Karpas-422 (cell line): ENCODE data around the gene RBM43. TPM values are rescaled to one million over a fixed set of nuclear protein-coding genes. Genes with fewer than 3 reads are reported as not detected.
"Not testable (repeated sequence)": the region's sequence is repeated elsewhere in the genome, so short reads cannot be mapped to it uniquely, and the experiment has no call there.

Source experiments
- DNase-seq: peaks from one replicate; pipeline ENCODE4 v3.0.0-alpha.2; 2015
- H2AFZ ChIP-seq: fragments of 200-600 bp; sonication (generic); 2 replicates; pipeline ENCODE4 v1.6.1; 2014; ENCODE audit warnings: antibody characterized with exemption, low read length, mixed read lengths
- H3K27ac ChIP-seq: fragments of 200-600 bp; sonication (generic); 2 replicates; pipeline ENCODE4 v1.5.1; 2014; ENCODE audit warnings: mild to moderate bottlenecking, low read length, moderate library complexity
- H3K27me3 ChIP-seq: fragments of 200-600 bp; sonication (generic); 2 replicates; pipeline ENCODE4 v1.6.1; 2014; ENCODE audit warnings: low read length, mixed read lengths
- H3K36me3 ChIP-seq: fragments of 200-600 bp; sonication (generic); 2 replicates; pipeline ENCODE4 v1.6.1; 2014; ENCODE audit warnings: low read length, mixed read lengths; ENCODE audit not compliant: insufficient read depth
- H3K4me1 ChIP-seq: fragments of 200-600 bp; sonication (generic); 2 replicates; pipeline ENCODE4 v1.6.1; 2014; ENCODE audit warnings: mild to moderate bottlenecking, low read length, mixed read lengths
- H3K4me2 ChIP-seq: fragments of 200-600 bp; sonication (generic); 2 replicates; pipeline ENCODE4 v1.6.1; 2014; ENCODE audit warnings: low read length, low read depth, mild to moderate bottlenecking; ENCODE audit not compliant: poor library complexity, severe bottlenecking
- H3K4me3 ChIP-seq: fragments of 200-600 bp; sonication (generic); 2 replicates; pipeline ENCODE4 v1.5.1; 2014; ENCODE audit warnings: mild to moderate bottlenecking, antibody characterized with exemption, low read length, mixed read lengths
- H3K79me2 ChIP-seq: fragments of 200-600 bp; sonication (generic); 2 replicates; pipeline ENCODE4 v1.6.1; 2014; ENCODE audit warnings: mild to moderate bottlenecking, low read length, mixed read lengths
- H3K9ac ChIP-seq: fragments of 200-600 bp; sonication (generic); 2 replicates; pipeline ENCODE4 v1.6.0; 2014; ENCODE audit warnings: low read length
- H3K9me2 ChIP-seq: fragments of 200-600 bp; sonication (generic), shearing (Covaris generic); replicated peaks from 2 replicates; pipeline ENCODE4 v1.6.0; 2014; ENCODE audit warnings: mild to moderate bottlenecking, low read length, moderate library complexity; ENCODE audit not compliant: insufficient read depth
- H3K9me3 ChIP-seq: fragments of 300-700, 200-600 bp; sonication (generic); 2 replicates; pipeline ENCODE4 v1.6.1; 2014; ENCODE audit warnings: low read length, mixed read lengths
- H4K20me1 ChIP-seq: fragments of 200-600 bp; sonication (generic); 2 replicates; pipeline ENCODE4 v1.6.1; 2014; ENCODE audit warnings: mild to moderate bottlenecking, antibody characterized with exemption, low read length, low read depth; ENCODE audit not compliant: insufficient read depth
- total RNA-seq: library from RNA; depleted of rRNA; stranded (reverse); fragments of >200 nt; shearing (Covaris generic); gene quantifications from 2 replicates; pipeline ENCODE4 v1.2.3, GENCODE V29; 2014; ENCODE audit warnings: low replicate concordance

RBM43 gene
- total RNA-seq, 1 experiment from 2014 or later, result 4.5 TPM

GRCh38 chr2:151233288-151233687, 28.4 kb downstream of the RBM43 start:
- not testable (repeated sequence) for H3K4me2 ChIP-seq, H2AFZ ChIP-seq, H3K9me2 ChIP-seq, H3K27me3 ChIP-seq, H3K79me2 ChIP-seq, DNase-seq, H3K27ac ChIP-seq, H3K36me3 ChIP-seq, H4K20me1 ChIP-seq, H3K9me3 ChIP-seq, H3K4me3 ChIP-seq, H3K4me1 ChIP-seq, H3K9ac ChIP-seq

GRCh38 chr2:151230627-151231140, 31.0 kb downstream of the RBM43 start:
- no peaks in the 10 kb centered on the region for H3K36me3 ChIP-seq
- H3K27me3 ChIP-seq, result no peaks in the 10 kb centered on the region
- H3K4me3 ChIP-seq, result no peak overlapping the region
- no peak for DNase-seq
- no peaks in the 10 kb centered on the region for H3K4me1 ChIP-seq
- H4K20me1 ChIP-seq, result no peaks in the 10 kb centered on the region
- no peak overlapping the region for H2AFZ ChIP-seq
- no peak overlapping the region for H3K4me2 ChIP-seq
- no peak overlapping the region for H3K27ac ChIP-seq
- H3K9me2 ChIP-seq, result no peaks in the 10 kb centered on the region
- no peaks in the 10 kb centered on the region for H3K9me3 ChIP-seq
- no peaks in the 10 kb centered on the region for H3K79me2 ChIP-seq
- H3K9ac ChIP-seq, result no peak overlapping the region

GRCh38 chr2:151228847-151229512, 32.7 kb downstream of the RBM43 start:
- Histone ChIP-seq H3K27me3 (no peaks in the 10 kb centered on the region), H3K27ac (no peak overlapping the region), H2AFZ (no peak overlapping the region), H3K4me1 (no peaks in the 10 kb centered on the region), H3K9ac (no peak overlapping the region), H3K79me2 (no peaks in the 10 kb centered on the region), H4K20me1 (no peaks in the 10 kb centered on the region), H3K4me2 (no peak overlapping the region), H3K4me3 (no peak overlapping the region), H3K36me3 (no peaks in the 10 kb centered on the region), H3K9me2 (no peaks in the 10 kb centered on the region), H3K9me3 (no peaks in the 10 kb centered on the region)
- no peak for DNase-seq

- H3K9ac ChIP-seq, result no peak overlapping the region
- no peak overlapping the region for H3K4me3 ChIP-seq
- no peaks in the 10 kb centered on the region for H4K20me1 ChIP-seq
- DNase-seq, result no peak
- H3K36me3 ChIP-seq, result no peaks in the 10 kb centered on the region
- no peaks in the 10 kb centered on the region for H3K27me3 ChIP-seq
- no peak overlapping the region for H2AFZ ChIP-seq
- no peak overlapping the region for H3K27ac ChIP-seq
- H3K9me3 ChIP-seq, result no peaks in the 10 kb centered on the region
- no peaks in the 10 kb centered on the region for H3K4me1 ChIP-seq
- no peak overlapping the region for H3K4me2 ChIP-seq
- H3K79me2 ChIP-seq, result no peaks in the 10 kb centered on the region
- no peaks in the 10 kb centered on the region for H3K9me2 ChIP-seq
These were observed 44.3 kb downstream of the RBM43 start for GRCh38 chr2:151217343-151217742.

- Histone ChIP-seq H3K27me3 (no peaks in the 10 kb centered on the region), H3K9me3 (no peaks in the 10 kb centered on the region), H3K4me3 (no peak overlapping the region), H3K27ac (no peak overlapping the region), H3K36me3 (no peaks in the 10 kb centered on the region), H3K4me1 (no peaks in the 10 kb centered on the region), H4K20me1 (no peaks in the 10 kb centered on the region), H3K9ac (no peak overlapping the region), H2AFZ (no peak overlapping the region), H3K9me2 (no peaks in the 10 kb centered on the region), H3K4me2 (no peak overlapping the region), H3K79me2 (no peaks in the 10 kb centered on the region)
- DNase-seq, result no peak
These were observed 54.6 kb downstream of the RBM43 start for GRCh38 chr2:151207100-151207499.

GRCh38 chr2:151206446-151206968, 55.2 kb downstream of the RBM43 start:
- Histone ChIP-seq H4K20me1 (no peaks in the 10 kb centered on the region), H3K4me1 (no peaks in the 10 kb centered on the region), H3K9me3 (no peaks in the 10 kb centered on the region), H3K9me2 (no peaks in the 10 kb centered on the region), H3K4me2 (no peak overlapping the region), H3K36me3 (no peaks in the 10 kb centered on the region), H3K27ac (no peak overlapping the region), H2AFZ (no peak overlapping the region), H3K4me3 (no peak overlapping the region), H3K79me2 (no peaks in the 10 kb centered on the region), H3K27me3 (no peaks in the 10 kb centered on the region), H3K9ac (no peak overlapping the region)
- DNase-seq, result no peak

GRCh38 chr2:151205571-151205970, 56.1 kb downstream of the RBM43 start:
- Histone ChIP-seq H3K9ac (no peak overlapping the region), H3K9me2 (no peaks in the 10 kb centered on the region), H3K27ac (no peak overlapping the region), H3K4me2 (no peak overlapping the region), H2AFZ (no peak overlapping the region), H3K27me3 (no peaks in the 10 kb centered on the region), H3K4me3 (no peak overlapping the region), H3K36me3 (no peaks in the 10 kb centered on the region), H3K9me3 (no peaks in the 10 kb centered on the region), H4K20me1 (no peaks in the 10 kb centered on the region), H3K79me2 (no peaks in the 10 kb centered on the region), H3K4me1 (no peaks in the 10 kb centered on the region)
- DNase-seq, result no peak

GRCh38 chr2:151204756-151205155, 56.9 kb downstream of the RBM43 start:
- H2AFZ ChIP-seq, result no peak overlapping the region
- H3K9me2 ChIP-seq, result no peaks in the 10 kb centered on the region
- no peak overlapping the region for H3K27ac ChIP-seq
- no peak overlapping the region for H3K9ac ChIP-seq
- no peaks in the 10 kb centered on the region for H4K20me1 ChIP-seq
- H3K4me3 ChIP-seq, result no peak overlapping the region
- H3K36me3 ChIP-seq, result no peaks in the 10 kb centered on the region
- H3K27me3 ChIP-seq, result no peaks in the 10 kb centered on the region
- H3K79me2 ChIP-seq, result no peaks in the 10 kb centered on the region
- H3K4me2 ChIP-seq, result no peak overlapping the region
- H3K4me1 ChIP-seq, result no peaks in the 10 kb centered on the region
- H3K9me3 ChIP-seq, result no peaks in the 10 kb centered on the region
- DNase-seq, result no peak
